HG03159 (cell line): ENCODE results near the gene TMEM117.
A peak's percentile ranks its signal among the peaks of the same experiment; 100 is the strongest.

Experiments used
- ATAC-seq: cut with Tn5 transposase; IDR thresholded peaks from one replicate; pipeline ENCODE4 v1.9.1; 2021; ENCODE audit warnings: mild to moderate bottlenecking, moderate library complexity; ENCODE audit not compliant: unreplicated experiment

Gene TMEM117

GRCh38 chr12:44088647-44089046 lies 252.8 kb downstream of the TMEM117 start:
- ATAC-seq: no peak

GRCh38 chr12:44091948-44092606 lies 256.2 kb downstream of the TMEM117 start:
- no peak for ATAC-seq

GRCh38 chr12:44098786-44099185 lies 262.9 kb downstream of the TMEM117 start:
- ATAC-seq: no peak

- ATAC-seq: no peak
These were observed 263.6 kb downstream of the TMEM117 start for GRCh38 chr12:44099486-44099885.

GRCh38 chr12:44100264-44100663 lies 264.4 kb downstream of the TMEM117 start:
- ATAC-seq: no peak

- no peak for ATAC-seq
These were observed 265.6 kb downstream of the TMEM117 start for GRCh38 chr12:44101475-44101874.

- no peak for ATAC-seq
These were observed 279.0 kb downstream of the TMEM117 start for GRCh38 chr12:44114906-44115305.

- ATAC-seq: no peak
These were observed 281.5 kb downstream of the TMEM117 start for GRCh38 chr12:44117337-44117736.

GRCh38 chr12:44118946-44119345 lies 283.1 kb downstream of the TMEM117 start:
- no peak for ATAC-seq

GRCh38 chr12:44126806-44127205 lies 290.9 kb downstream of the TMEM117 start:
- ATAC-seq: no peak

- ATAC-seq: no peak
These were observed 292.3 kb downstream of the TMEM117 start for GRCh38 chr12:44127966-44128710.

- ATAC-seq: no peak
These were observed 307.3 kb downstream of the TMEM117 start for GRCh38 chr12:44143175-44143574.

GRCh38 chr12:44148936-44149335 lies 313.1 kb downstream of the TMEM117 start:
- no peak for ATAC-seq

GRCh38 chr12:44154128-44154527 lies 318.2 kb downstream of the TMEM117 start:
- no peak for ATAC-seq

GRCh38 chr12:44155358-44155757 lies 319.5 kb downstream of the TMEM117 start:
- no peak for ATAC-seq

GRCh38 chr12:44157359-44157758 lies 321.5 kb downstream of the TMEM117 start:
- peak; percentile 83 for ATAC-seq

GRCh38 chr12:44158746-44159145 lies 322.9 kb downstream of the TMEM117 start:
- no peak for ATAC-seq

GRCh38 chr12:44159216-44159615 lies 323.3 kb downstream of the TMEM117 start:
- no peak for ATAC-seq

GRCh38 chr12:44159862-44160261 lies 324.0 kb downstream of the TMEM117 start:
- no peak for ATAC-seq

GRCh38 chr12:44162961-44163360 lies 327.1 kb downstream of the TMEM117 start:
- ATAC-seq: no peak

- ATAC-seq: no peak
These were observed 338.2 kb downstream of the TMEM117 start for GRCh38 chr12:44174053-44174452.

- ATAC-seq: peak; percentile 73
These were observed 348.8 kb downstream of the TMEM117 start for GRCh38 chr12:44184499-44185206.
